HCT116 (cell line): ENCODE measurements around the gene TM7SF3. TPM values are rescaled to one million over a fixed set of nuclear protein-coding genes. Genes with fewer than 3 reads are reported as not detected.

Source experiments
- ATAC-seq: fragments of 200-7000 bp; cut with Tn5 transposase; 2 replicates; pipeline ENCODE4 v1.9.1; 2020; ENCODE audit warnings: mild to moderate bottlenecking, moderate library complexity
- BruUV-seq: library from RNA; stranded (reverse); fragments of 400-500 nt; replicated peaks from 2 replicates; lab custom pipeline; 2021; lab: Mats Ljungman, UMichigan
- CTCF ChIA-PET: fragments of 300-600 bp; sonication (Branson Sonifier 250); formaldehyde crosslinking; loops from one replicate; lab custom pipeline; 2021; ENCODE audit warnings: antibody characterized with exemption; lab: Charles Lee
- POLR2A ChIA-PET: fragments of 300-600, 350-600 bp; sonication (Branson Sonifier 250); formaldehyde crosslinking; loops from one replicate; lab custom pipeline; 2021; ENCODE audit warnings: antibody characterized with exemption; lab: Charles Lee
- RAD21 ChIA-PET, 2 experiments: fragments of 300-600 bp; sonication (Branson Sonifier 250); formaldehyde crosslinking; loops; one replicate each; lab custom pipeline; 2023; ENCODE audit warnings: low total read pairs in 2 of 2; ENCODE audit not compliant: uncharacterized antibody in 2 of 2, unreplicated experiment in 2 of 2, low non-redundant PET in 1 of 2; lab: Charles Lee
- DNase-seq: peaks from one replicate; pipeline ENCODE4 v3.0.0-alpha.2; 2010; ENCODE audit warnings: low read depth, low spot score
- H2AFZ ChIP-seq: fragments of 200-600 bp; shearing (Covaris generic), sonication (generic); 2 replicates; pipeline ENCODE4 v1.6.1; 2017; ENCODE audit warnings: low read depth, mixed run types, mixed read lengths, antibody characterized with exemption, low read length; ENCODE audit not compliant: poor library complexity, severe bottlenecking
- H3K27ac ChIP-seq: 2 replicates; pipeline ENCODE4 v1.5.1; 2012; ENCODE audit warnings: low read depth, low read length
- H3K27me3 ChIP-seq: fragments of 200-600 bp; sonication (generic); 2 replicates; pipeline ENCODE4 v1.6.1; 2016; ENCODE audit warnings: mixed run types, low read length, mixed read lengths; ENCODE audit not compliant: insufficient read depth
- H3K36me3 ChIP-seq, 2 experiments: fragments of 200-500 bp in 1 of 2; fragments of 200-600 bp in 1 of 2; sonication (Bioruptor generic) in 1 of 2; sonication (generic) in 1 of 2; 2 replicates each; pipeline versions ENCODE4 v1.5.1 to v1.6.1; 2014 to 2016; ENCODE audit warnings: low read length in 2 of 2, inconsistent platforms in 1 of 2, mixed read lengths in 1 of 2, mixed run types in 1 of 2; ENCODE audit not compliant: insufficient read depth in 2 of 2, control insufficient read depth in 1 of 2
- H3K4me1 ChIP-seq, 2 experiments: fragments of 200-600 bp in 1 of 2; sonication (generic) in 1 of 2; 2 replicates each; pipeline versions ENCODE4 v1.5.1 to v1.6.1; 2012 to 2017; ENCODE audit warnings: low read length in 2 of 2, inconsistent platforms in 1 of 2, mild to moderate bottlenecking in 1 of 2, mixed read lengths in 1 of 2, mixed run types in 1 of 2, moderate library complexity in 1 of 2; ENCODE audit not compliant: insufficient read depth in 2 of 2, control insufficient read depth in 1 of 2
- H3K4me2 ChIP-seq: fragments of 200-600 bp; sonication (generic); 2 replicates; pipeline ENCODE4 v1.6.1; 2017; ENCODE audit warnings: mixed run types, low read length, mixed read lengths
- H3K4me3 ChIP-seq, 2 experiments: fragments of 200-600 bp in 1 of 2; sonication (generic) in 1 of 2; replicated peaks in 1 of 2; 2 replicates each; pipeline ENCODE4 v1.5.1; 2011 to 2016; ENCODE audit warnings: low read length in 2 of 2, control low read depth in 1 of 2, low read depth in 1 of 2, mild to moderate bottlenecking in 1 of 2, mixed read lengths in 1 of 2, mixed run types in 1 of 2
- H3K79me2 ChIP-seq: fragments of 200-600 bp; sonication (generic); 2 replicates; pipeline ENCODE4 v1.6.1; 2017; ENCODE audit warnings: mild to moderate bottlenecking, mixed run types, low read length, moderate library complexity, mixed read lengths; ENCODE audit not compliant: insufficient read depth
- H3K9ac ChIP-seq: fragments of 200-600 bp; sonication (generic); 2 replicates; pipeline ENCODE4 v1.6.1; 2016; ENCODE audit warnings: low read length, mixed read lengths
- H3K9me2 ChIP-seq: fragments of 200-600 bp; sonication (generic), shearing (Covaris generic); 2 replicates; pipeline ENCODE4 v1.6.1; 2017; ENCODE audit warnings: mixed run types, mild to moderate bottlenecking, moderate library complexity; ENCODE audit not compliant: insufficient read depth
- H3K9me3 ChIP-seq, 2 experiments: fragments of 200-500 bp in 1 of 2; fragments of 200-600 bp in 1 of 2; sonication (Bioruptor generic) in 1 of 2; sonication (generic) in 1 of 2; 2 replicates each; pipeline ENCODE4 v1.6.1; 2014 to 2017; ENCODE audit warnings: low read length in 2 of 2, mixed read lengths in 2 of 2, inconsistent platforms in 1 of 2, low read depth in 1 of 2, mild to moderate bottlenecking in 1 of 2, mixed run types in 1 of 2, moderate library complexity in 1 of 2; ENCODE audit not compliant: control insufficient read depth in 1 of 2, insufficient read depth in 1 of 2
- H4K20me1 ChIP-seq: fragments of 200-600 bp; sonication (generic), shearing (Covaris generic); 2 replicates; pipeline ENCODE4 v1.6.1; 2017; ENCODE audit warnings: mixed run types, mild to moderate bottlenecking, moderate library complexity; ENCODE audit not compliant: insufficient read depth
- ATF3 ChIP-seq: IDR thresholded peaks from 2 replicates; pipeline ENCODE4 v1.6.1; 2012
- CEBPB ChIP-seq: IDR thresholded peaks from 2 replicates; pipeline ENCODE4 v1.6.1; 2012; ENCODE audit warnings: low read depth
- EGR1 ChIP-seq: IDR thresholded peaks from 2 replicates; pipeline ENCODE4 v1.6.1; 2012; ENCODE audit warnings: low read depth
- ELF1 ChIP-seq: IDR thresholded peaks from 2 replicates; pipeline ENCODE4 v1.6.1; 2012; ENCODE audit warnings: low read depth, borderline replicate concordance
- EZH2phosphoT487 ChIP-seq: fragments of 200-600 bp; IDR thresholded peaks from 2 replicates; pipeline ENCODE4 v1.6.1; 2018; ENCODE audit warnings: antibody characterized with exemption, borderline replicate concordance
- JUND ChIP-seq: IDR thresholded peaks from 2 replicates; pipeline ENCODE4 v1.6.1; 2012
- MAX ChIP-seq: IDR thresholded peaks from 2 replicates; pipeline ENCODE4 v1.6.1; 2012
- POLR2AphosphoS5 ChIP-seq: IDR thresholded peaks from 2 replicates; pipeline ENCODE4 v1.6.1; 2011; ENCODE audit warnings: mild to moderate bottlenecking, low read depth, low read length, moderate library complexity
- RAD21 ChIP-seq: IDR thresholded peaks from 2 replicates; pipeline ENCODE4 v1.6.1; 2012; ENCODE audit warnings: low read depth, mild to moderate bottlenecking
- REST ChIP-seq: IDR thresholded peaks from 2 replicates; pipeline ENCODE4 v1.6.1; 2012; ENCODE audit warnings: low read depth
- SP1 ChIP-seq: IDR thresholded peaks from 2 replicates; pipeline ENCODE4 v1.6.1; 2012; ENCODE audit warnings: low read depth
- SRF ChIP-seq: IDR thresholded peaks from 2 replicates; pipeline ENCODE4 v1.6.1; 2012; ENCODE audit warnings: low read depth
- TCF7L2 ChIP-seq: IDR thresholded peaks from 2 replicates; pipeline ENCODE4 v1.7.0; 2011; ENCODE audit warnings: borderline replicate concordance, inconsistent platforms; ENCODE audit not compliant: insufficient read depth, insufficient read length; ENCODE audit errors: extremely low read depth
- YY1 ChIP-seq: IDR thresholded peaks from 2 replicates; pipeline ENCODE4 v1.6.1; 2011; ENCODE audit warnings: low read length, low read depth, moderate library complexity, mild to moderate bottlenecking; ENCODE audit not compliant: insufficient replicate concordance; ENCODE audit errors: extremely low read depth
- ZBTB33 ChIP-seq: IDR thresholded peaks from 2 replicates; pipeline ENCODE4 v1.6.1; 2011; ENCODE audit warnings: mild to moderate bottlenecking, low read length, moderate library complexity; ENCODE audit not compliant: insufficient replicate concordance; ENCODE audit errors: extremely low read depth
- ZFX ChIP-seq: fragments of 450-650 bp; IDR thresholded peaks from 2 replicates; pipeline ENCODE4 v1.6.1; 2017
- ZNF274 ChIP-seq: fragments of 200-500 bp; sonication (Bioruptor generic); IDR thresholded peaks from 2 replicates; pipeline ENCODE4 v1.6.1; 2014; ENCODE audit warnings: mild to moderate bottlenecking, low read depth, low read length, inconsistent platforms
- intact Hi-C: fragments of 100-400 bp; cut with micrococcal nuclease; formaldehyde crosslinking; loops from 2 replicates; pipeline ENCODE4 v1.10.0; 2022
- total RNA-seq: library from RNA; stranded (reverse); gene quantifications from one replicate; pipeline ENCODE4 v1.2.1, GENCODE V29; 2021; ENCODE audit not compliant: unreplicated experiment

The TM7SF3 gene
- total RNA-seq, 1 experiment from 2014 or later = 46.5 TPM

- TF ChIP-seq ZBTB33 = no peak
- no peak for TF ChIP-seq EGR1
- TF ChIP-seq SRF = no peak
- no peak for TF ChIP-seq TCF7L2
- TF ChIP-seq SP1 = no peak
- no peak for TF ChIP-seq CEBPB
- TF ChIP-seq JUND = no peak
- no peak for TF ChIP-seq ELF1
Observed at GRCh38 chr12:27034607-27035293, 20.6 kb upstream of the TM7SF3 start (continued).

- DNase-seq = no peak
- Histone ChIP-seq H3K4me3 (no peak overlapping the region), H3K9ac (no peak overlapping the region), H4K20me1 (no peaks in the 10 kb centered on the region), H3K27me3 (no peaks in the 10 kb centered on the region), H3K9me2 (no peaks in the 10 kb centered on the region), H3K9me3 (no peaks in the 10 kb centered on the region), H3K4me1 (no peaks in the 10 kb centered on the region), H3K36me3 (peaks cover 20 to 37% of the 10 kb centered on the region in 2 experiments), H2AFZ (no peak overlapping the region), H3K4me2 (no peak overlapping the region), H3K79me2 (no peaks in the 10 kb centered on the region), H3K27ac (no peak overlapping the region)
- intact Hi-C loops = no loop called here
- ChIA-PET CTCF (no interaction called here), POLR2A (no interaction called here), RAD21 (no interaction called here)
- no peak for TF ChIP-seq ATF3
- TF ChIP-seq EGR1 = no peak
- TF ChIP-seq TCF7L2 = no peak
- TF ChIP-seq REST = no peak
- no peak for TF ChIP-seq EZH2phosphoT487
- TF ChIP-seq YY1 = no peak
- no peak for TF ChIP-seq SP1
- no peak for TF ChIP-seq MAX
- TF ChIP-seq RAD21 = no peak
- TF ChIP-seq POLR2AphosphoS5 = no peak
- no peak for TF ChIP-seq ZFX
- no peak for TF ChIP-seq ZBTB33
- no peak for TF ChIP-seq ZNF274
- no peak for ATAC-seq
- BruUV-seq = no TSS peak
Observed at GRCh38 chr12:27032679-27033078, 18.5 kb upstream of the TM7SF3 start.
